ENCODE results near the gene HDAC8. TPM values are rescaled to one million over a fixed set of nuclear protein-coding genes. Genes with fewer than 3 reads are reported as not detected.

HDAC8 gene
- total RNA-seq, result 42.4 and 53.4 TPM in 2 replicates

DNA sequence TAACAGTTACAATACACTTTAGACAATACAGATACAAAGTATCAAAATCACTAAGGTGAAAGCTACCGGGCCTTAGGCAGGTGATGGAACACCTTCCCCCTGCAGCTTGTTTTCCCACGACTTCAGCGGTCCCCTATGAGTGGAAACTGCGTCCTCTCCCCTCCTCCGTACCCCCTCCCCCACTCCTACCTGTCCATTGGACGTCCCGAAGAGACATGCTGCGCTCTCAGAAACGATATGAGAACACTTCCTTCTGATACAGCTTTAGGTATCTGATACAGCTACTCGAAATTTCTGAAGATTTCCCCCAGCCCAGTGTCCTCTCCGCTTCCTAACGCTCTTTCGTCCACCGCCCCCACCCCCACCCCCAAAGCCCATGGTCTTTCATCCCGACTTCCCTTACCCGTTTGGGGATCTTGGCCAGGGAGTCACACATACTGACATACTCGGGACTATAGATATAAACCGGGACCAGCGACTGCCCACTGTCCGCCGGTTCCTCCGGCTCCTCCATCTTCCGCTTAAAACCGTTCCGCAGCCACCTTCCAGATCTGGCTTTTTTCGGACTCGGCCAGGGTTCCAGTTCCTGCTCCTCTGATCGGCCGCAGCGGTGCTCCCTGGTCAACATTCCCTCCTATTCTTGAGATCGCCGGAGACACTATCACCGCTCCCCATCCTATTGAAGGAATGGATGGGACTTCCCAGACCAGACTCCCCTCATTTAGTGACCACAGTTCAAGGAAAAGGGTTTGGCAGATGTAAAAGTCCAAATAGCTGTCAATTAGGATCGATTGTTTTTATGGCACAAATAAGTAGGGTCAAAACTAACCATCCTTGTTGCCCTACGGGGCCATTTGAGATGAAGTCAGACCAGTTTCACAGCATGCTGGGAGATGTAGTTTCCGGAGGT lies at the start of gene HDAC8:
HDAC8 (minus strand) TSS at position 596 of the 910 bp plus-strand sequence; CDS start at position 514, 82 bp downstream.

GRCh38 chrX:72305286-72306084 lies 267.2 kb downstream of the HDAC8 start, which contains the start of gene CITED1:
CITED1 (minus strand) TSS chrX:72305914; CDS start chrX:72302869, 3,045 bp downstream.

Other genes starting within 250 kb of the HDAC8 start
- gene PHKA1, start 141.5 kb upstream of the HDAC8 start, total RNA-seq, result 21.1 and 22.5 TPM in 2 replicates
- not detected in 2 replicates for gene DMRTC1B, start 204.0 kb upstream of the HDAC8 start, total RNA-seq
- not detected in 2 replicates for gene FAM236B, start 209.8 kb upstream of the HDAC8 start, total RNA-seq
- gene FAM236D, start 235.4 kb upstream of the HDAC8 start, total RNA-seq, result not detected in 2 replicates